DOHH2 (cell line): Measurements from ENCODE around the gene PPCDC.

Source experiments
- H3F3A ChIP-seq: fragments of 200-600 bp; sonication (generic), shearing (Covaris generic); 2 replicates; pipeline ENCODE4 v1.6.0; 2016; ENCODE audit warnings: antibody characterized with exemption, mild to moderate bottlenecking; ENCODE audit not compliant: control insufficient read depth, insufficient read depth
- H3K27ac ChIP-seq: fragments of 200-600 bp; sonication (generic); 2 replicates; pipeline ENCODE4 v1.5.1; 2014; ENCODE audit warnings: low read depth, mild to moderate bottlenecking, low read length, moderate library complexity
- H3K27me3 ChIP-seq: fragments of 200-600 bp; sonication (generic); 2 replicates; pipeline ENCODE4 v1.6.1; 2014; ENCODE audit warnings: mild to moderate bottlenecking, low read length, mixed read lengths; ENCODE audit not compliant: control insufficient read depth
- H3K36me3 ChIP-seq: fragments of 200-600 bp; sonication (generic); 2 replicates; pipeline ENCODE4 v1.6.1; 2014; ENCODE audit warnings: mild to moderate bottlenecking, low read length, moderate library complexity, mixed read lengths; ENCODE audit not compliant: control insufficient read depth
- H3K4me1 ChIP-seq: fragments of 200-600 bp; sonication (generic); 2 replicates; pipeline ENCODE4 v1.6.1; 2014; ENCODE audit warnings: mild to moderate bottlenecking, low read length, mixed read lengths; ENCODE audit not compliant: control insufficient read depth
- H3K4me2 ChIP-seq: fragments of 200-600 bp; sonication (generic); 2 replicates; pipeline ENCODE4 v1.6.0; 2014; ENCODE audit warnings: mild to moderate bottlenecking, low read length, moderate library complexity
- H3K4me3 ChIP-seq: fragments of 200-600 bp; sonication (generic); 2 replicates; pipeline ENCODE4 v1.5.1; 2014; ENCODE audit warnings: mild to moderate bottlenecking, low read length, mixed read lengths
- H3K79me2 ChIP-seq: fragments of 200-600 bp; sonication (generic); 2 replicates; pipeline ENCODE4 v1.6.1; 2014; ENCODE audit warnings: mild to moderate bottlenecking, low read length, mixed read lengths; ENCODE audit not compliant: control insufficient read depth
- H3K9me2 ChIP-seq: fragments of 200-600 bp; sonication (generic); replicated peaks from 2 replicates; pipeline ENCODE4 v1.6.1; 2014; ENCODE audit warnings: mild to moderate bottlenecking, low read length, mixed read lengths; ENCODE audit not compliant: control insufficient read depth
- H3K9me3 ChIP-seq: fragments of 200-600 bp; sonication (generic); 2 replicates; pipeline ENCODE4 v1.6.1; 2014; ENCODE audit warnings: antibody characterized with exemption, low read length, mixed read lengths; ENCODE audit not compliant: control insufficient read depth, insufficient read depth
- H4K20me1 ChIP-seq: fragments of 200-600 bp; sonication (generic); 2 replicates; pipeline ENCODE4 v1.6.0; 2014; ENCODE audit warnings: low read depth, mild to moderate bottlenecking, antibody characterized with exemption, low read length, moderate library complexity; ENCODE audit not compliant: control insufficient read depth, insufficient read depth
- CTCF ChIP-seq: fragments of 200-600 bp; sonication (generic); IDR thresholded peaks from one replicate; pipeline ENCODE4 v1.5.1; 2014; ENCODE audit warnings: antibody characterized with exemption, mild to moderate bottlenecking, low read depth, low read length; ENCODE audit not compliant: poor library complexity, severe bottlenecking
- EZH2phosphoT487 ChIP-seq: fragments of 200-600 bp; sonication (generic); IDR thresholded peaks from 2 replicates; pipeline ENCODE4 v1.6.1; 2017; ENCODE audit warnings: borderline replicate concordance, mild to moderate bottlenecking, antibody characterized with exemption, low read length, moderate library complexity, mixed read lengths

Gene PPCDC

GRCh38 chr15:75064846-75065245, 41.5 kb downstream of the PPCDC start:
- Histone ChIP-seq H3K27me3 (no peaks in the 10 kb centered on the region), H3K27ac (no peak overlapping the region)

GRCh38 chr15:75065467-75065850, 42.1 kb downstream of the PPCDC start:
- TF ChIP-seq EZH2phosphoT487 (no peak), CTCF (no peak)
- no peak overlapping the region for H3K4me2 ChIP-seq
- no peaks in the 10 kb centered on the region for H3F3A ChIP-seq
- no peaks in the 10 kb centered on the region for H3K36me3 ChIP-seq
- peaks cover 15% of the 10 kb centered on the region for H3K4me1 ChIP-seq
- H3K79me2 ChIP-seq = no peaks in the 10 kb centered on the region
- H3K9me3 ChIP-seq = no peaks in the 10 kb centered on the region
- no peak overlapping the region for H3K27ac ChIP-seq
- H3K27me3 ChIP-seq = no peaks in the 10 kb centered on the region
- H4K20me1 ChIP-seq = no peaks in the 10 kb centered on the region
- no peak overlapping the region for H3K4me3 ChIP-seq
- H3K9me2 ChIP-seq = no peaks in the 10 kb centered on the region

More at GRCh38 chr15:75064846-75065245, 41.5 kb downstream of the PPCDC start:
- no peaks in the 10 kb centered on the region for H3K79me2 ChIP-seq
- no peak overlapping the region for H3K4me2 ChIP-seq
- H3K9me2 ChIP-seq = no peaks in the 10 kb centered on the region
- no peaks in the 10 kb centered on the region for H4K20me1 ChIP-seq
- peaks cover 12% of the 10 kb centered on the region for H3K4me1 ChIP-seq
- no peak overlapping the region for H3K4me3 ChIP-seq
- H3F3A ChIP-seq = no peaks in the 10 kb centered on the region
- no peaks in the 10 kb centered on the region for H3K36me3 ChIP-seq
- no peaks in the 10 kb centered on the region for H3K9me3 ChIP-seq
- TF ChIP-seq EZH2phosphoT487 (no peak), CTCF (no peak)

- no peak overlapping the region for H3K27ac ChIP-seq
- H3K9me3 ChIP-seq = no peaks in the 10 kb centered on the region
- H3K4me2 ChIP-seq = no peak overlapping the region
- no peaks in the 10 kb centered on the region for H3K79me2 ChIP-seq
- no peaks in the 10 kb centered on the region for H4K20me1 ChIP-seq
- H3K9me2 ChIP-seq = no peaks in the 10 kb centered on the region
- no peaks in the 10 kb centered on the region for H3K27me3 ChIP-seq
- no peaks in the 10 kb centered on the region for H3K36me3 ChIP-seq
- H3K4me1 ChIP-seq = peaks cover 15% of the 10 kb centered on the region
- H3K4me3 ChIP-seq = no peak overlapping the region
- H3F3A ChIP-seq = no peaks in the 10 kb centered on the region
- no peak for TF ChIP-seq EZH2phosphoT487
- no peak for TF ChIP-seq CTCF
Observed at GRCh38 chr15:75065851-75066509, 42.6 kb downstream of the PPCDC start.
